Body of pancreas (tissue), 4 donors: ENCODE results near the gene IFNLR1. TPM values are rescaled to one million over a fixed set of nuclear protein-coding genes. Genes with fewer than 3 reads are reported as not detected.

Experiments used
- ATAC-seq: fragments of 150-250 bp; one replicate; pipeline ENCODE4 v1.9.1; 2016
- DNase-seq, 4 donors: peaks; one replicate each; pipeline ENCODE4 v3.0.0-alpha.2; 2019
- H3K27ac ChIP-seq, 4 donors: fragments of 200-600 bp; sonication (generic); 1 replicate in 3 of 4; 2 replicates in 1 of 4; pipeline versions ENCODE4 v1.5.1 to v1.6.1; 2016 to 2019; ENCODE audit warnings: mild to moderate bottlenecking in 1 of 4, mixed read lengths in 1 of 4, moderate library complexity in 1 of 4
- H3K27me3 ChIP-seq, 2 donors: fragments of 200-600 bp; sonication (generic); one replicate each; pipeline ENCODE4 v1.6.0; 2016; ENCODE audit warnings: mild to moderate bottlenecking in 1 of 2
- H3K36me3 ChIP-seq, 2 donors: fragments of 200-600 bp; sonication (generic); replicated peaks in 1 of 2; 2 replicates each; pipeline ENCODE4 v1.5.1; 2016; ENCODE audit warnings: low read depth in 2 of 2; ENCODE audit not compliant: insufficient read depth in 1 of 2
- H3K4me1 ChIP-seq: fragments of 200-600 bp; sonication (generic); one replicate; pipeline ENCODE4 v1.6.0; 2016
- H3K4me3 ChIP-seq, 2 donors: fragments of 200-600 bp; sonication (generic); 1 replicate in 1 of 2; 2 replicates in 1 of 2; pipeline ENCODE4 v1.5.1; 2016 to 2019
- H3K9me3 ChIP-seq, 3 donors: fragments of 200-600 bp; sonication (generic); 1 replicate in 2 of 3; 2 replicates in 1 of 3; pipeline ENCODE4 v1.5.1; 2016
- CTCF ChIP-seq, 7 experiments: fragments of 450-650 bp in 4 of 7; fragments of 200-600 bp in 3 of 7; sonication (generic) in 3 of 7; IDR thresholded peaks; one replicate each; pipeline ENCODE4 v1.5.1; 2016 to 2019; ENCODE audit warnings: antibody characterized with exemption in 7 of 7
- POLR2A ChIP-seq, 3 donors: fragments of 450-650 bp; IDR thresholded peaks; one replicate each; pipeline ENCODE4 v1.6.1; 2016; ENCODE audit warnings: antibody characterized with exemption in 3 of 3, mild to moderate bottlenecking in 2 of 3
- WGBS, 2 donors: methylation state at CpG; one replicate each; pipeline ENCODE4 v1.1.5; 2017; 5-methylcytosine and 5-hydroxymethylcytosine counted together
- intact Hi-C: fragments of 100-400 bp; cut with DNase I; formaldehyde crosslinking; loops from one replicate; pipeline ENCODE4 v1.15.1; 2023
- total RNA-seq, 2 donors: library from RNA; depleted of rRNA; stranded (reverse); fragments of >200 nt; gene quantifications; one replicate each; pipeline ENCODE4 v1.1.0, GENCODE V29; 2016

The IFNLR1 gene
- total RNA-seq, 2 donors from 2014 or later: 4.6 to 5.4 TPM

GRCh38 chr1:24167008-24167407 lies 20.1 kb downstream of the IFNLR1 start:
- no peak for ATAC-seq
- DNase-seq: no peak
- Histone ChIP-seq H3K9me3 (no peaks in the 10 kb centered on the region), H3K4me1 (no peaks in the 10 kb centered on the region), H3K27ac (no peak overlapping the region), H3K4me3 (no peak overlapping the region), H3K27me3 (no peaks in the 10 kb centered on the region), H3K36me3 (peaks cover 0 to 3% of the 10 kb centered on the region in 2 donors)
- TF ChIP-seq POLR2A (IDR thresholded peaks at IDR 0.05): no peak
- no peak for TF ChIP-seq CTCF (IDR thresholded peaks at IDR 0.05)
- 55 to 58% methylated on average over 4 of the region's 4 CpGs for WGBS, 2 donors
- intact Hi-C loops: no loop called here

GRCh38 chr1:24165500-24165899 lies 21.6 kb downstream of the IFNLR1 start:
- H3K4me1 ChIP-seq: no peaks in the 10 kb centered on the region
- WGBS, 2 donors: 88 to 97% methylated on average over 2 of the region's 2 CpGs
- H3K36me3 ChIP-seq: peaks cover 0 to 3% of the 10 kb centered on the region in 2 donors
- H3K4me3 ChIP-seq: no peak overlapping the region
- ATAC-seq (no peak), DNase-seq (no peak)
- no peak overlapping the region for H3K27ac ChIP-seq
- intact Hi-C loops: no loop called here
- no peaks in the 10 kb centered on the region for H3K9me3 ChIP-seq
- TF ChIP-seq POLR2A (IDR thresholded peaks at IDR 0.05) (no peak), CTCF (IDR thresholded peaks at IDR 0.05) (no peak)
- no peaks in the 10 kb centered on the region for H3K27me3 ChIP-seq

GRCh38 chr1:24164004-24164403 lies 23.1 kb downstream of the IFNLR1 start:
- Histone ChIP-seq H3K36me3 (peaks cover 0 to 3% of the 10 kb centered on the region in 2 donors), H3K27me3 (no peaks in the 10 kb centered on the region), H3K4me1 (no peaks in the 10 kb centered on the region), H3K9me3 (no peaks in the 10 kb centered on the region), H3K4me3 (no peak overlapping the region), H3K27ac (no peak overlapping the region)
- ATAC-seq: no peak
- intact Hi-C loops: no loop called here
- 82 to 85% methylated on average over 3 of the region's 3 CpGs for WGBS, 2 donors
- DNase-seq: no peak
- no peak for TF ChIP-seq CTCF (IDR thresholded peaks at IDR 0.05)

GRCh38 chr1:24162201-24162600 lies 24.9 kb downstream of the IFNLR1 start:
- Histone ChIP-seq H3K27me3 (no peaks in the 10 kb centered on the region), H3K9me3 (no peaks in the 10 kb centered on the region), H3K4me3 (no peak overlapping the region), H3K36me3 (peaks cover 0 to 3% of the 10 kb centered on the region in 2 donors), H3K27ac (no peak overlapping the region), H3K4me1 (no peaks in the 10 kb centered on the region)
- no peak for DNase-seq
- TF ChIP-seq POLR2A (IDR thresholded peaks at IDR 0.05) (no peak), CTCF (IDR thresholded peaks at IDR 0.05) (no peak)
- WGBS, 2 donors: 70 to 94% methylated on average over 5 of the region's 5 CpGs
- intact Hi-C loops: no loop called here
- ATAC-seq: no peak

GRCh38 chr1:24161270-24161669 lies 25.8 kb downstream of the IFNLR1 start:
- H3K27me3 ChIP-seq: no peaks in the 10 kb centered on the region
- DNase-seq (no peak), ATAC-seq (no peak)
- H3K9me3 ChIP-seq: no peaks in the 10 kb centered on the region
- intact Hi-C loops: no loop called here
- H3K4me3 ChIP-seq: no peak overlapping the region
- H3K36me3 ChIP-seq: peaks cover 0 to 3% of the 10 kb centered on the region in 2 donors
- 90 to 98% methylated on average over 4 of the region's 4 CpGs for WGBS, 2 donors
- no peak overlapping the region for H3K27ac ChIP-seq
- H3K4me1 ChIP-seq: no peaks in the 10 kb centered on the region
- TF ChIP-seq POLR2A (IDR thresholded peaks at IDR 0.05) (no peak), CTCF (IDR thresholded peaks at IDR 0.05) (no peak)
